ENCODE results near the gene FBXO47. TPM values are rescaled to one million over a fixed set of nuclear protein-coding genes. Genes with fewer than 3 reads are reported as not detected.

FBXO47 gene
- total RNA-seq, 1 donor from 2014 or later = not detected

DNA sequence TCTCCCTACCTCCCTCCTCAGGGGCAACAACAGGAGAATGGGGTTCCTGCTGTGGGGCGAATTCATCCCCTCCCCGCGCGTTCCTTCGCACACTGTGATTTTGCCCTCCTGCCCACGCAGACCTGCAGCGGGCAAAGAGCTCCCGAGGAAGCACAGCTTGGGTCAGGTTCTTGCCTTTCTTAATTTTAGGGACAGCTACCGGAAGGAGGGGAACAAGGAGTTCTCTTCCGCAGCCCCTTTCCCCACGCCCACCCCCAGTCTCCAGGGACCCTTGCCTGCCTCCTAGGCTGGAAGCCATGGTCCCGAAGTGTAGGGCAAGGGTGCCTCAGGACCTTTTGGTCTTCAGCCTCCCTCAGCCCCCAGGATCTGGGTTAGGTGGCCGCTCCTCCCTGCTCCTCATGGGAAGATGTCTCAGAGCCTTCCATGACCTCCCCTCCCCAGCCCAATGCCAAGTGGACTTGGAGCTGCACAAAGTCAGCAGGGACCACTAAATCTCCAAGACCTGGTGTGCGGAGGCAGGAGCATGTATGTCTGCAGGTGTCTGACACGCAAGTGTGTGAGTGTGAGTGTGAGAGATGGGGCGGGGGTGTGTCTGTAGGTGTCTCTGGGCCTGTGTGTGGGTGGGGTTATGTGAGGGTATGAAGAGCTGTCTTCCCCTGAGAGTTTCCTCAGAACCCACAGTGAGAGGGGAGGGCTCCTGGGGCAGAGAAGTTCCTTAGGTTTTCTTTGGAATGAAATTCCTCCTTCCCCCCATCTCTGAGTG, 47.7 kb downstream of the FBXO47 start:
- no peak for TF ChIP-seq POLR2AphosphoS5 (IDR thresholded peaks at IDR 0.05; ENCODE audit: insufficient read depth in 1 of 2, low read depth in 1 of 2)
- no peak for TF ChIP-seq POLR2A (IDR thresholded peaks at IDR 0.05)
- TF ChIP-seq, protein P1, sequence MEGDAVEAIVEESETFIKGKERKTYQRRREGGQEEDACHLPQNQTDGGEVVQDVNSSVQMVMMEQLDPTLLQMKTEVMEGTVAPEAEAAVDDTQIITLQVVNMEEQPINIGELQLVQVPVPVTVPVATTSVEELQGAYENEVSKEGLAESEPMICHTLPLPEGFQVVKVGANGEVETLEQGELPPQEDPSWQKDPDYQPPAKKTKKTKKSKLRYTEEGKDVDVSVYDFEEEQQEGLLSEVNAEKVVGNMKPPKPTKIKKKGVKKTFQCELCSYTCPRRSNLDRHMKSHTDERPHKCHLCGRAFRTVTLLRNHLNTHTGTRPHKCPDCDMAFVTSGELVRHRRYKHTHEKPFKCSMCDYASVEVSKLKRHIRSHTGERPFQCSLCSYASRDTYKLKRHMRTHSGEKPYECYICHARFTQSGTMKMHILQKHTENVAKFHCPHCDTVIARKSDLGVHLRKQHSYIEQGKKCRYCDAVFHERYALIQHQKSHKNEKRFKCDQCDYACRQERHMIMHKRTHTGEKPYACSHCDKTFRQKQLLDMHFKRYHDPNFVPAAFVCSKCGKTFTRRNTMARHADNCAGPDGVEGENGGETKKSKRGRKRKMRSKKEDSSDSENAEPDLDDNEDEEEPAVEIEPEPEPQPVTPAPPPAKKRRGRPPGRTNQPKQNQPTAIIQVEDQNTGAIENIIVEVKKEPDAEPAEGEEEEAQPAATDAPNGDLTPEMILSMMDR (IDR thresholded peaks at IDR 0.05) = no peak
- Histone ChIP-seq H3K36me3 (peaks cover 0 to 59% of the 10 kb centered on the region in 2 donors), H3K27me3 (no peaks in the 10 kb centered on the region), H3K4me3 (no peak overlapping the region), H3K9me3 (no peaks in the 10 kb centered on the region), H3K27ac (no peak overlapping the region), H3K4me1 (peaks cover 9% of the 10 kb centered on the region)
- intact Hi-C loops (cut with DNase I) = loop anchor here (10.0 kb wide), 1 partner anchor 45 kb away; the partner anchor contains the start of gene LASP1
- DNase-seq (ENCODE audit: extremely low spot score in 2 of 2) = no peak

DNA sequence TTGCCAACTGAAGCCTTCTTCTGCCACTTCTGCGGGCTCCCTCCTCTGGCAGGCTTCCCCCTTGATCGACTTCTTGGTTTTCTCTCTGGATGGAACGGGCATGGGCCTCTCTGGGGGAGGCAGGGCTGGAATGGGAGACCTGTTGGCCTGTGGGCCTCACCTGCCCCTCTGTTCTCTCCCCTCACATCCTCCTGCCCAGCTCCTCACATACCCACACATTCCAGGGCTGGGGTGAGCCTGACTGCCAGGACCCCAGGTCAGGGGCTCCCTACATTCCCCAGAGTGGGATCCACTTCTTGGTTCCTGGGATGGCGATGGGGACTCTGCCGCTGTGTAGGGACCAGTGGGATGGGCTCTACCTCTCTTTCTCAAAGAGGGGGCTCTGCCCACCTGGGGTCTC, 48.3 kb downstream of the FBXO47 start:
- Histone ChIP-seq H3K27me3 (no peaks in the 10 kb centered on the region), H3K27ac (no peak overlapping the region), H3K4me1 (peaks cover 9% of the 10 kb centered on the region), H3K9me3 (no peaks in the 10 kb centered on the region), H3K4me3 (no peak overlapping the region), H3K36me3 (peaks cover 0 to 63% of the 10 kb centered on the region in 2 donors)
- intact Hi-C loops (cut with DNase I) = no loop called here
- TF ChIP-seq POLR2AphosphoS5 (IDR thresholded peaks at IDR 0.05; ENCODE audit: insufficient read depth in 1 of 2, low read depth in 1 of 2) (no peak), POLR2A (IDR thresholded peaks at IDR 0.05) (no peak)
- DNase-seq (ENCODE audit: extremely low spot score in 2 of 2) = no peak

DNA sequence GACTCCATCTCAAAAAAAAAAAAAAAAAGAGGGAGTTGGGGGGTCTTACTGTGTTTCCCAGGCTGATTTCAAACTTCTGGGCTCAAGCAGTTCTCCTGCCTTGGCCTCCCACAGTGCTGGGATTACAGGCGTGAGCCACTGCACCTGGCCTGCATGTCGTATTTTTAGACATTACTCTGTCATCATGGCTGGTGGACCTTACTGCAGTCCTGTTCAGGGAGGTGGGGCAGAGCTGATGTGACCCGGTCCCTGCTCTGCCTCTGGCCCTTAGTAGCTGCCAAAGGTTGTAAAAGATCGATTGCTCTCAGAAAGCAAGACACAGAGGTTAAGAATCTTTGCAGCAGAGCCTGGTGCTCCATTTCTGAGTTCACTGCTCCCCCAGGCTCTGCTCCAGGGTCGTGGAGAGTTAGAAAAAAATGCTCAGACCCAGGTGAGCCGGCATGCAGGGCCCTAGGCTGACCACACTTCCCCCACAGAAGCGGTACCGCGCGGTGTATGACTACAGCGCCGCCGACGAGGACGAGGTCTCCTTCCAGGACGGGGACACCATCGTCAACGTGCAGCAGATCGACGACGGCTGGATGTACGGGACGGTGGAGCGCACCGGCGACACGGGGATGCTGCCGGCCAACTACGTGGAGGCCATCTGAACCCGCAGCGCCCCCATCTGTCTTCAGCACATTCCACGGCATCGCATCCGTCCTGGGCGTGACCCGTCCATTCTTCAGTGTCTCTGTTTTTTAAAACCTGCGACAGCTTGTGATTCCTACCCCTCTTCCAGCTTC, 48.9 kb downstream of the FBXO47 start:
- DNase-seq (ENCODE audit: extremely low spot score in 2 of 2) = no peak
- peaks cover 9% of the 10 kb centered on the region for H3K4me1 ChIP-seq

DNA sequence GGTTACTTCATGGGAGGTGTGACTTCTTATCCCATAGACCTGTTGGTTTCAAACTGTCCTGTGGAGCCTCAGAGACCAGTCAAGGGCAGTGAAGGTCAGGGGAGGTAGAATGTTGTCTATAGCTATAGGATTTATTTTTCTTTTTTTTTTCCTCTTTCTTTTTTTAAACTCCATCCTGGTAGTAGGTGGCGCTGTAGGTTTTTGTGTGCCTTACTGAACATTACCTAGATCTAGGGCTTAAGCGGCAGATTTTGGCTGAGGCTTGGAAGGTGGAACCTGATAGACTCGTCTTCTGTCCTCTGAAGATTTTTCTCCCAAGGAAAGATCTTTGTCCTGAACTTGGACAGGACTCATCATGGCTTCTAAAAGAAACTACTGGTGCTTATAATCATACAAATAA, 49.9 kb downstream of the FBXO47 start:
- Histone ChIP-seq H3K4me3 (no peak overlapping the region), H3K36me3 (peaks cover 0 to 63% of the 10 kb centered on the region in 2 donors), H3K9me3 (no peaks in the 10 kb centered on the region), H3K27ac (no peak overlapping the region), H3K27me3 (no peaks in the 10 kb centered on the region), H3K4me1 (peaks cover 12% of the 10 kb centered on the region)
- intact Hi-C loops (cut with DNase I) = no loop called here
- no peak for DNase-seq (ENCODE audit: extremely low spot score in 2 of 2)
- no peak for TF ChIP-seq POLR2A (IDR thresholded peaks at IDR 0.05)
- no peak for TF ChIP-seq POLR2AphosphoS5 (IDR thresholded peaks at IDR 0.05; ENCODE audit: insufficient read depth in 1 of 2, low read depth in 1 of 2)
- TF ChIP-seq, protein P1 (IDR thresholded peaks at IDR 0.05) = no peak

More for the DNA sequence above, 48.9 kb downstream of the FBXO47 start:
- intact Hi-C loops (cut with DNase I) = no loop called here
- TF ChIP-seq POLR2A (IDR thresholded peaks at IDR 0.05) (no peak), POLR2AphosphoS5 (IDR thresholded peaks at IDR 0.05; ENCODE audit: insufficient read depth in 1 of 2, low read depth in 1 of 2) (no peak)
- TF ChIP-seq, protein P1 (IDR thresholded peaks at IDR 0.05) = no peak
- Histone ChIP-seq H3K36me3 (peaks cover 0 to 63% of the 10 kb centered on the region in 2 donors), H3K9me3 (no peaks in the 10 kb centered on the region), H3K27ac (no peak overlapping the region), H3K27me3 (no peaks in the 10 kb centered on the region), H3K4me3 (no peak overlapping the region)

DNA sequence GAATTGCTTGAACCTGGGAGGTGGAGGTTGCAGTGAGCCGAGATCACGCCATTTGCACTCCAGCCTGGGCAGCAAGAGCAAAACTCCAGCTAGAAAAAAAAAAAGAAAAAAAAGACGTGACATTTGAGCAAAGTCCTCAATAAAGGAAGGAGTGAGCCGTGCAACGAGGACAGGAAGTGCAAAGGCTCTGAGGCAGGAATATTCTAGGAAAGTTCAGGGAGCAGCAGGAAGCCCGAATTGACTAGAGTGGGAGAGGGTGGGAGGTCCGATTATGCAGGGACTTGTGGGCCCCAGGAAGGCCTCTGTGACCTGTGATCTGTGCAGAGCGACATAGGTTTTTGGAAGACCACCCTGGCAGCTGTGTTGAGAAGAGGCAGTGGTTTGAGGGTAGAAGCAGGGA, 50.4 kb downstream of the FBXO47 start:
- no peak overlapping the region for H3K27ac ChIP-seq
- H3K36me3 ChIP-seq = peaks cover 0 to 63% of the 10 kb centered on the region in 2 donors
- DNase-seq (ENCODE audit: extremely low spot score in 2 of 2) = no peak
- TF ChIP-seq POLR2AphosphoS5 (IDR thresholded peaks at IDR 0.05; ENCODE audit: insufficient read depth in 1 of 2, low read depth in 1 of 2) (no peak), POLR2A (IDR thresholded peaks at IDR 0.05) (no peak)
- TF ChIP-seq, protein P1 (IDR thresholded peaks at IDR 0.05) = no peak
- H3K4me3 ChIP-seq = no peak overlapping the region
- H3K4me1 ChIP-seq = peaks cover 16% of the 10 kb centered on the region
- H3K9me3 ChIP-seq = no peaks in the 10 kb centered on the region
- H3K27me3 ChIP-seq = no peaks in the 10 kb centered on the region
- intact Hi-C loops (cut with DNase I) = no loop called here
